Esophagus squamous epithelium (tissue), 5 donors: ENCODE measurements around the gene COL4A2. TPM values are rescaled to one million over a fixed set of nuclear protein-coding genes. Genes with fewer than 3 reads are reported as not detected.
A peak's percentile ranks its signal among the peaks of the same experiment; 100 is the strongest.

ENCODE experiments used
- DNase-seq: peaks from one replicate; lab custom pipeline; 2025; lab: John Stamatoyannopoulos, UW
- H3K27ac ChIP-seq, 4 donors: fragments of 200-600 bp; sonication (generic); one replicate each; pipeline ENCODE4 v1.5.1; 2016 to 2019; ENCODE audit warnings: mild to moderate bottlenecking in 1 of 4
- H3K27me3 ChIP-seq, 4 donors: fragments of 200-600 bp; sonication (generic); 1 replicate in 3 of 4; 2 replicates in 1 of 4; pipeline versions ENCODE4 v1.5.1 to v1.6.0; 2017 to 2021; ENCODE audit warnings: antibody characterized with exemption in 1 of 4
- H3K36me3 ChIP-seq, 3 donors: fragments of 200-600 bp; sonication (generic); one replicate each; pipeline ENCODE4 v1.5.1; 2016 to 2019
- H3K4me1 ChIP-seq, 3 donors: fragments of 200-600 bp; sonication (generic); one replicate each; pipeline ENCODE4 v1.5.1; 2017 to 2019
- H3K4me3 ChIP-seq, 4 donors: fragments of 200-600 bp; sonication (generic); 1 replicate in 3 of 4; 2 replicates in 1 of 4; pipeline ENCODE4 v1.5.1; 2016 to 2019; ENCODE audit warnings: mild to moderate bottlenecking in 2 of 4, moderate library complexity in 1 of 4
- H3K9me3 ChIP-seq, 3 donors: fragments of 200-600 bp; sonication (generic); one replicate each; pipeline ENCODE4 v1.5.1; 2016 to 2019
- CTCF ChIP-seq, 6 experiments: fragments of 450-650 bp in 4 of 6; fragments of 200-600 bp in 2 of 6; sonication (generic) in 2 of 6; IDR thresholded peaks; one replicate each; pipeline ENCODE4 v1.5.1; 2016 to 2019; ENCODE audit warnings: antibody characterized with exemption in 6 of 6, mild to moderate bottlenecking in 4 of 6, moderate library complexity in 4 of 6
- POLR2A ChIP-seq, 4 donors: fragments of 450-650 bp; IDR thresholded peaks; one replicate each; pipeline ENCODE4 v1.6.1; 2017; ENCODE audit warnings: antibody characterized with exemption in 4 of 4, mild to moderate bottlenecking in 4 of 4, moderate library complexity in 3 of 4
- WGBS, 2 donors: methylation state at CpG; one replicate each; pipeline ENCODE4 v1.1.5; 2018; 5-methylcytosine and 5-hydroxymethylcytosine counted together
- intact Hi-C: fragments of 100-400 bp; cut with DNase I; formaldehyde crosslinking; loops from one replicate; pipeline ENCODE4 v1.15.0; 2022
- total RNA-seq, 4 donors: library from RNA; depleted of rRNA; stranded (reverse); fragments of >200 nt; gene quantifications; one replicate each; pipeline ENCODE4 v1.1.0, GENCODE V29; 2016
- donor health status: DM: yes; HTN: yes; CAD: no.

Gene COL4A2
- total RNA-seq, 4 donors from 2014 or later: 11.9 to 102 (median 43.5) TPM

GRCh38 chr13:110283736-110284517 lies 23.2 kb upstream of the COL4A2 start:
- H3K27me3 ChIP-seq: no peaks in the 10 kb centered on the region
- H3K9me3 ChIP-seq: no peaks in the 10 kb centered on the region
- no peak for TF ChIP-seq POLR2A (IDR thresholded peaks at IDR 0.05)
- no peak for TF ChIP-seq CTCF (IDR thresholded peaks at IDR 0.05)
- no peak for DNase-seq
- 72 to 74% methylated on average over 6 to 7 of the region's 7 CpGs for WGBS, 2 donors
- H3K4me3 ChIP-seq: no peak overlapping the region
- peak overlapping the region in 2 of 4 donors; percentile 38 to 66 for H3K27ac ChIP-seq
- no peaks in the 10 kb centered on the region for H3K36me3 ChIP-seq
- intact Hi-C loops: no loop called here
- H3K4me1 ChIP-seq: peaks cover 0 to 62% (median 12%) of the 10 kb centered on the region in 3 donors

GRCh38 chr13:110284779-110285484 lies 22.2 kb upstream of the COL4A2 start:
- no peak for TF ChIP-seq POLR2A (IDR thresholded peaks at IDR 0.05)
- TF ChIP-seq CTCF (IDR thresholded peaks at IDR 0.05): no peak
- no peak overlapping the region for H3K4me3 ChIP-seq
- peaks cover 0 to 54% (median 8%) of the 10 kb centered on the region in 3 donors for H3K4me1 ChIP-seq
- DNase-seq: no peak
- H3K27ac ChIP-seq: peak overlapping the region in 2 of 4 donors; percentile 31 to 66
- no peaks in the 10 kb centered on the region for H3K36me3 ChIP-seq
- H3K27me3 ChIP-seq: no peaks in the 10 kb centered on the region
- H3K9me3 ChIP-seq: no peaks in the 10 kb centered on the region
- WGBS, 2 donors: 77 to 80% methylated on average over 11 of the region's 11 CpGs
- intact Hi-C loops: no loop called here

GRCh38 chr13:110285991-110286832 lies 20.9 kb upstream of the COL4A2 start:
- Histone ChIP-seq H3K9me3 (no peaks in the 10 kb centered on the region), H3K36me3 (no peaks in the 10 kb centered on the region), H3K27me3 (no peaks in the 10 kb centered on the region), H3K27ac (peak overlapping the region in 3 of 4 donors; percentile 31 to 66 (median 61)), H3K4me3 (no peak overlapping the region), H3K4me1 (peaks cover 0 to 44% (median 8%) of the 10 kb centered on the region in 3 donors)
- DNase-seq: no peak
- 68 to 79% methylated on average over 9 to 14 of the region's 14 CpGs for WGBS, 2 donors
- TF ChIP-seq POLR2A (IDR thresholded peaks at IDR 0.05): no peak
- TF ChIP-seq CTCF (IDR thresholded peaks at IDR 0.05): no peak
- intact Hi-C loops: no loop called here

GRCh38 chr13:110286833-110287819 lies 20.0 kb upstream of the COL4A2 start:
- DNase-seq: no peak
- H3K27ac ChIP-seq: peak overlapping the region in 3 of 4 donors; percentile 31 to 66 (median 61)
- no peaks in the 10 kb centered on the region for H3K36me3 ChIP-seq
- H3K4me3 ChIP-seq: no peak overlapping the region
- 53 to 57% methylated on average over 16 to 17 of the region's 21 CpGs for WGBS, 2 donors
- no peaks in the 10 kb centered on the region for H3K9me3 ChIP-seq
- H3K27me3 ChIP-seq: no peaks in the 10 kb centered on the region
- peaks cover 0 to 37% (median 7%) of the 10 kb centered on the region in 3 donors for H3K4me1 ChIP-seq
- intact Hi-C loops: no loop called here
- no peak for TF ChIP-seq CTCF (IDR thresholded peaks at IDR 0.05)
- TF ChIP-seq POLR2A (IDR thresholded peaks at IDR 0.05): no peak
